HEK293 (cell line): ENCODE data around the gene SLC2A3.

Experiments
- CTCF ChIA-PET: fragments of 350-600 bp; formaldehyde crosslinking; extraction: SDS; loops from one replicate; lab custom pipeline; 2021; ENCODE audit warnings: antibody characterized with exemption; lab: Yijun Ruan, JAX
- POLR2A ChIA-PET: fragments of 300-600 bp; formaldehyde crosslinking; extraction: SDS; loops from one replicate; lab custom pipeline; 2020; ENCODE audit warnings: antibody characterized with exemption, inconsistent platforms; lab: Yijun Ruan, JAX
- H3K27ac ChIP-seq: fragments of 200-500 bp; sonication (Bioruptor generic); 2 replicates; pipeline ENCODE4 v1.5.1; 2014; ENCODE audit warnings: low read depth, low read length, control low read depth, inconsistent platforms; ENCODE audit errors: extremely low read depth
- H3K36me3 ChIP-seq, 2 experiments: fragments of 200-500 bp in 1 of 2; sonication (Bioruptor generic) in 1 of 2; 1 replicate in 1 of 2; 2 replicates in 1 of 2; pipeline ENCODE4 v1.5.1; 2014 to 2017; ENCODE audit warnings: inconsistent platforms in 2 of 2, low read length in 2 of 2; ENCODE audit not compliant: control insufficient read depth in 2 of 2, insufficient read depth in 1 of 2
- H3K4me1 ChIP-seq: fragments of 200-500 bp; sonication (Bioruptor generic); 2 replicates; pipeline ENCODE4 v1.5.1; 2014; ENCODE audit warnings: mild to moderate bottlenecking, low read length, inconsistent platforms; ENCODE audit not compliant: control insufficient read depth, insufficient read depth
- H3K4me3 ChIP-seq: 2 replicates; pipeline ENCODE4 v1.5.1; 2011; ENCODE audit warnings: low read depth, mild to moderate bottlenecking, control low read depth, low read length, moderate library complexity
- H3K9me3 ChIP-seq: fragments of 200-500 bp; sonication (Bioruptor generic); 2 replicates; pipeline ENCODE4 v1.5.1; 2014; ENCODE audit warnings: low read depth, low read length, inconsistent platforms; ENCODE audit not compliant: control insufficient read depth, insufficient read depth
- BCL11B ChIP-seq: fragments of 450-650 bp; formaldehyde crosslinking; IDR thresholded peaks from 2 replicates; pipeline ENCODE4 v1.5.1; 2016; ENCODE audit warnings: low read depth, missing biosample characterization, missing genetic modification characterization
- GLI2 ChIP-seq: fragments of 450-650 bp; formaldehyde crosslinking; IDR thresholded peaks from 2 replicates; pipeline ENCODE4; 2017; ENCODE audit warnings: missing biosample characterization, missing genetic modification characterization, low read depth, borderline replicate concordance
- HIC1 ChIP-seq: fragments of 450-650 bp; formaldehyde crosslinking; IDR thresholded peaks from 2 replicates; pipeline ENCODE4 v1.5.1; 2016; ENCODE audit warnings: missing biosample characterization, missing genetic modification characterization
- OVOL3 ChIP-seq: fragments of 450-650 bp; formaldehyde crosslinking; IDR thresholded peaks from 2 replicates; pipeline ENCODE4 v1.5.1; 2016; ENCODE audit warnings: missing biosample characterization, missing genetic modification characterization
- RBAK ChIP-seq: fragments of 450-650 bp; formaldehyde crosslinking; IDR thresholded peaks from 2 replicates; pipeline ENCODE4 v1.5.1; 2016; ENCODE audit warnings: missing biosample characterization, missing genetic modification characterization
- SCRT2 ChIP-seq: fragments of 450-650 bp; formaldehyde crosslinking; IDR thresholded peaks from 2 replicates; pipeline ENCODE4 v1.5.1; 2016; ENCODE audit warnings: missing biosample characterization, missing genetic modification characterization
- ZFP37 ChIP-seq: fragments of 450-650 bp; formaldehyde crosslinking; IDR thresholded peaks from 2 replicates; pipeline ENCODE4 v1.5.1; 2016; ENCODE audit warnings: missing biosample characterization, missing genetic modification characterization
- ZNF114 ChIP-seq: fragments of 450-650 bp; formaldehyde crosslinking; IDR thresholded peaks from 2 replicates; pipeline ENCODE4 v1.5.0; 2017; ENCODE audit warnings: missing biosample characterization, missing genetic modification characterization
- ZNF2 ChIP-seq: fragments of 450-650 bp; formaldehyde crosslinking; IDR thresholded peaks from 2 replicates; pipeline ENCODE4 v1.5.1; 2016; ENCODE audit warnings: missing biosample characterization, missing genetic modification characterization
- ZNF221 ChIP-seq: fragments of 450-650 bp; formaldehyde crosslinking; IDR thresholded peaks from 2 replicates; pipeline ENCODE4 v1.5.1; 2017; ENCODE audit warnings: missing biosample characterization, missing genetic modification characterization, borderline replicate concordance
- ZNF223 ChIP-seq: fragments of 450-650 bp; formaldehyde crosslinking; IDR thresholded peaks from 2 replicates; pipeline ENCODE4 v1.5.1; 2016; ENCODE audit warnings: missing biosample characterization, missing genetic modification characterization
- ZNF266 ChIP-seq: fragments of 450-650 bp; formaldehyde crosslinking; IDR thresholded peaks from 2 replicates; pipeline ENCODE4 v1.5.1; 2016; ENCODE audit warnings: missing biosample characterization, missing genetic modification characterization, low read depth
- ZNF302 ChIP-seq: fragments of 450-650 bp; formaldehyde crosslinking; IDR thresholded peaks from 2 replicates; pipeline ENCODE4 v1.5.1; 2016; ENCODE audit warnings: missing biosample characterization, missing genetic modification characterization, low read depth
- ZNF362 ChIP-seq: fragments of 450-650 bp; formaldehyde crosslinking; IDR thresholded peaks from 2 replicates; pipeline ENCODE4 v1.5.1; 2016; ENCODE audit warnings: missing biosample characterization, missing genetic modification characterization
- ZNF529 ChIP-seq: fragments of 450-650 bp; formaldehyde crosslinking; IDR thresholded peaks from 2 replicates; pipeline ENCODE4 v1.5.1; 2017; ENCODE audit warnings: missing genetic modification characterization, missing biosample characterization; ENCODE audit not compliant: insufficient replicate concordance
- ZNF548 ChIP-seq: fragments of 450-650 bp; formaldehyde crosslinking; IDR thresholded peaks from 2 replicates; pipeline ENCODE4 v1.5.1; 2016; ENCODE audit warnings: missing biosample characterization, missing genetic modification characterization
- ZNF596 ChIP-seq: fragments of 450-650 bp; IDR thresholded peaks from 2 replicates; pipeline ENCODE4 v1.5.0; 2018; ENCODE audit warnings: missing biosample characterization, mild to moderate bottlenecking, missing genetic modification characterization, moderate library complexity
- ZNF624 ChIP-seq: fragments of 450-650 bp; formaldehyde crosslinking; IDR thresholded peaks from 2 replicates; pipeline ENCODE4 v1.5.1; 2017; ENCODE audit warnings: missing biosample characterization, missing genetic modification characterization
- ZNF629 ChIP-seq: fragments of 450-650 bp; formaldehyde crosslinking; IDR thresholded peaks from 2 replicates; pipeline ENCODE4 v1.5.1; 2017; ENCODE audit warnings: missing biosample characterization, missing genetic modification characterization
- ZNF658 ChIP-seq: fragments of 450-650 bp; formaldehyde crosslinking; IDR thresholded peaks from 2 replicates; pipeline ENCODE4; 2016; ENCODE audit warnings: missing biosample characterization, missing genetic modification characterization
- ZNF692 ChIP-seq: fragments of 450-650 bp; formaldehyde crosslinking; IDR thresholded peaks from 2 replicates; pipeline ENCODE4 v1.5.1; 2016; ENCODE audit warnings: missing biosample characterization, missing genetic modification characterization
- ZNF785 ChIP-seq: fragments of 450-650 bp; formaldehyde crosslinking; IDR thresholded peaks from 2 replicates; pipeline ENCODE4 v1.5.1; 2016; ENCODE audit warnings: missing biosample characterization, missing genetic modification characterization
- TF ChIP-seq, protein P1 (sequence below): fragments of 450-650 bp; formaldehyde crosslinking; IDR thresholded peaks from 2 replicates; pipeline ENCODE4 v1.5.1; 2016; ENCODE audit warnings: missing biosample characterization, missing genetic modification characterization

Gene SLC2A3

GRCh38 chr12:7877420-7877819 is 58.6 kb downstream of the SLC2A3 start (continued):
- TF ChIP-seq HIC1 (tag by site-specific recombination) (no peak), ZNF596 (tag by site-specific recombination) (no peak), GLI2 (tag by site-specific recombination) (no peak), ZNF658 (tag by site-specific recombination) (no peak), ZNF529 (no peak), ZNF221 (tag by site-specific recombination) (no peak), ZNF2 (tag by site-specific recombination) (no peak), ZNF785 (tag by site-specific recombination) (no peak)

DNA sequence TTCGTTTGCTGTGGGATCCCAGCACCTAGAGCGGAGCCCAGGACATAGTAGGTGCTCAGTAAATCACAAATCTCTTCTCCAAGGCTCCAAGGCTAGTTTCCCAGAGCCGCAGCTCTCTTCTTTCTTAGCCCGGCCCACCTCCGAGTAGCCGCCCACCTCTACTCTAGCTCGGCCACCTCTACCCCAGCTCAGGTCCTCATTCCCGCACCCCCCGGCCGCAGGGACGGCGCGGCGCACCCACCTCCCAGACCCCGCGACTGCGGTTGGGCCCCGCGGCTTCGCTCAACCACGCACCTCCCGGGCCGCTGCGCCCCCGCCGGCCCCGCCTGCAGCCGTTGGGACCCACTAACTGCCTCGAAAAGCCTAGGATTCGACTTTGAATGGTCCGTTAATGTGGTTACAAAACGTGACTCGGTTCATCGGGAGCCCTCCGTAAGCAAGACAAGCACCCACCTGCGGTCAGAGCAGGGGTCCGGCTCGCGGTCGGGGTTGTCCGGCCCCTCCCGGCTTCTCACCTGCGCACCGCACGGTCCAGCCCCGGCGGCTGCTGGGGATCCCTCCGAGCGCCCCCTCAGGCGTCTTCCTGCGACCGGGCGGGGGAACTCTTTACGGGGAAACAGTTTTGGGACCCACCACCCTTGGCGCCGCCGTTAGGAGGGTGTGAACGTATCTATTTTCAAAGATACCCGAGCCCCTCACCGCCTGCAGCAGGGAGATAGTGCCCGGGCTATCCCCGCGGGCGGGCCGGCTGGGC is 63.2 kb downstream of the SLC2A3 start, which contains the start of gene SLC2A14:
TSS of gene SLC2A14 (minus strand) at position 350 of the 754 bp plus-strand sequence. CDS start 3,035 bp downstream, outside the sequence.
- ChIA-PET POLR2A (no interaction called here), CTCF (interaction anchor here (2.0 kb wide), 1 partner anchor 60 kb away, joined by 4 read pairs; no protein-coding TSS in a partner anchor)
- Histone ChIP-seq H3K4me3 (no peak within 1 kb of the TSS), H3K36me3 (no peaks in the 10 kb centered on the region), H3K9me3 (no peaks in the 10 kb centered on the region)
- TF ChIP-seq ZNF692 (tag by site-specific recombination), result no peak
- no peak for TF ChIP-seq ZNF302
- TF ChIP-seq ZNF223 (tag by site-specific recombination), result no peak
- TF ChIP-seq ZNF548 (tag by site-specific recombination), result no peak
- no peak for TF ChIP-seq ZNF114 (tag by site-specific recombination)
- no peak for TF ChIP-seq SCRT2 (tag by site-specific recombination)
- no peak for TF ChIP-seq ZFP37 (tag by site-specific recombination)
- TF ChIP-seq ZNF629 (tag by site-specific recombination), result no peak
- TF ChIP-seq BCL11B (tag by site-specific recombination), result no peak
- TF ChIP-seq ZNF362 (tag by site-specific recombination), result no peak
- no peak for TF ChIP-seq ZNF266 (tag by site-specific recombination)
- no peak for TF ChIP-seq ZNF624 (tag by site-specific recombination)
- no peak for TF ChIP-seq RBAK (tag by site-specific recombination)
- TF ChIP-seq, protein P1, sequence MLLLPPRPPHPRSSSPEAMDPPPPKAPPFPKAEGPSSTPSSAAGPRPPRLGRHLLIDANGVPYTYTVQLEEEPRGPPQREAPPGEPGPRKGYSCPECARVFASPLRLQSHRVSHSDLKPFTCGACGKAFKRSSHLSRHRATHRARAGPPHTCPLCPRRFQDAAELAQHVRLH (tag by site-specific recombination), result no peak
- TF ChIP-seq OVOL3 (tag by site-specific recombination), result no peak
- TF ChIP-seq, all 188 proteins: peak for 0
- no peak within 1 kb of the TSS for H3K27ac ChIP-seq
- 0 out of 2 replicates have a peak, but pooled peaks cover 3% of the 10 kb centered on the region for H3K4me1 ChIP-seq
